GM10248 (cell line): Measurements from ENCODE around the gene PHTF1.

Source experiments
- CTCF ChIA-PET: fragments of 300-600 bp; sonication (Branson Sonifier 250); formaldehyde crosslinking; extraction: SDS; loops from one replicate; lab custom pipeline; 2021; ENCODE audit warnings: antibody characterized with exemption; lab: Yijun Ruan, JAX
- POLR2A ChIA-PET: fragments of 350-650 bp; sonication (Branson Sonifier 250); formaldehyde crosslinking; extraction: SDS; loops from one replicate; lab custom pipeline; 2020; ENCODE audit warnings: antibody characterized with exemption; lab: Yijun Ruan, JAX
- DNase-seq: peaks from one replicate; pipeline ENCODE4 v3.0.0; 2012; ENCODE audit errors: extremely low spot score
- TF ChIP-seq, protein P1 (sequence below): IDR thresholded peaks from 2 replicates; pipeline ENCODE4 v1.5.1; 2012; ENCODE audit warnings: mild to moderate bottlenecking, low read depth; ENCODE audit errors: extremely low read depth, missing control alignments, control extremely low read depth

PHTF1 gene

DNA sequence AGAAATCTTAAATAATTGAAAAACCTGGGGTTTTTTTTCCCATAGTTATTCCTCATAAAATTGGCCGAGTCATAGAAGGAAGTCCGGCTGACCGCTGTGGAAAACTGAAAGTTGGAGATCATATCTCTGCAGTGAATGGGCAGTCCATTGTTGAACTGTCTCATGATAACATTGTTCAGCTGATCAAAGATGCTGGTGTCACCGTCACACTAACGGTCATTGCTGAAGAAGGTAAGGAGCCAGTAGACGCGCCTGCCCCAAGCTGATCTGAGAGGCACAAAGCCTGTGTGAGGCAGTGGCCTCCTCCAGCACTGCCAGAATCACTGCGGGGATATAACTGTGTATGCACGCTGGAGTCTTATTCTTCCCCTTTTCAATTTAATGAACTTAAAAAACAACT is 100.3 kb downstream of the PHTF1 start:
- no peak for DNase-seq
- TF ChIP-seq, protein P1, sequence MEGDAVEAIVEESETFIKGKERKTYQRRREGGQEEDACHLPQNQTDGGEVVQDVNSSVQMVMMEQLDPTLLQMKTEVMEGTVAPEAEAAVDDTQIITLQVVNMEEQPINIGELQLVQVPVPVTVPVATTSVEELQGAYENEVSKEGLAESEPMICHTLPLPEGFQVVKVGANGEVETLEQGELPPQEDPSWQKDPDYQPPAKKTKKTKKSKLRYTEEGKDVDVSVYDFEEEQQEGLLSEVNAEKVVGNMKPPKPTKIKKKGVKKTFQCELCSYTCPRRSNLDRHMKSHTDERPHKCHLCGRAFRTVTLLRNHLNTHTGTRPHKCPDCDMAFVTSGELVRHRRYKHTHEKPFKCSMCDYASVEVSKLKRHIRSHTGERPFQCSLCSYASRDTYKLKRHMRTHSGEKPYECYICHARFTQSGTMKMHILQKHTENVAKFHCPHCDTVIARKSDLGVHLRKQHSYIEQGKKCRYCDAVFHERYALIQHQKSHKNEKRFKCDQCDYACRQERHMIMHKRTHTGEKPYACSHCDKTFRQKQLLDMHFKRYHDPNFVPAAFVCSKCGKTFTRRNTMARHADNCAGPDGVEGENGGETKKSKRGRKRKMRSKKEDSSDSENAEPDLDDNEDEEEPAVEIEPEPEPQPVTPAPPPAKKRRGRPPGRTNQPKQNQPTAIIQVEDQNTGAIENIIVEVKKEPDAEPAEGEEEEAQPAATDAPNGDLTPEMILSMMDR, result no peak
- ChIA-PET POLR2A (no interaction called here), CTCF (interaction anchor here (1.1 kb wide), 1 partner anchor 518 kb away, joined by 4 read pairs; no protein-coding TSS in a partner anchor)

DNA sequence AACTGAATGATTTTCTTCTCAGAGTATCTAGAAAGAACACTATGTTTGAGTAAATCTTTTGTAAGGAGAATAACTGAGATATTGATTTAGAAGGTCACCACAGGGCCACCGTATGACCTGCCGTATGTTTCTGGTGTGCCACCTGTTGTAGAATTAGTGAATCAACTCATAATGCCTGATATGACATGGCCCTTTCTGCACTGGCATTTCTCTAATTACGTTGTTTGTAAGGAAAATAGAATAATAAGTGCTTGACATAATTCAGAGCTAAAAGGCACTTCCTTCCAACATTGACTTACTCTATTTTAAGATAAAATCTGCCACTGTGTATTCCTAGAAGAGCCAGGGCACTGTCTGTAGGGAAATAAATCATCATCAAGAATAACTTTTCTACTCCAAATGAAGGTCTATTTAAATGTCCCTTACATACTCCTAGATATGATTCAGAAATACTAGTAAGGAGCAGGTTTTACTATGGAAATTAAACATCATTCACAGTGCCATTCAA is 101.7 kb downstream of the PHTF1 start:
- CTCF ChIA-PET, result no interaction called here
- TF ChIP-seq, protein P1, result no peak
- POLR2A ChIA-PET, result no interaction called here
- no peak for DNase-seq

DNA sequence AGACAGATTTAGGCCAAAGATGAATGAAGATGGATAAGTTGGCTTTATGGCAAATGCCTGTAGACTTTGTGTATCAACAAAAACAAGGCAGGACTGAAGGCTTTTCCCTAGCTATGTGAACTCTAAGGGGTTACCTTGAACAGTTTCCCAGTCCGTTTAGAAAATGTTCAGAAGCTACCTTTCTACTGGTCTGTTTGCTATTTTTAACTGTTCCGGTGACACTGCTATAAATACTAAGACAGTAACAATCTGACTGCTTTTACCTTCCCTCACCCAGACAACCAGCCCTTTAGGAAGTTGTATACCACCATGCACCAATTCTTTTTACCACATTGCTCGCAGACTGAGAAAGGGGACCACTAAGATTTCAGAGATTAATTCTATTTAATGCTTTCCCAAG is 102.2 kb downstream of the PHTF1 start:
- TF ChIP-seq, protein P1, result no peak
- ChIA-PET POLR2A (no interaction called here), CTCF (no interaction called here)
- no peak for DNase-seq

DNA sequence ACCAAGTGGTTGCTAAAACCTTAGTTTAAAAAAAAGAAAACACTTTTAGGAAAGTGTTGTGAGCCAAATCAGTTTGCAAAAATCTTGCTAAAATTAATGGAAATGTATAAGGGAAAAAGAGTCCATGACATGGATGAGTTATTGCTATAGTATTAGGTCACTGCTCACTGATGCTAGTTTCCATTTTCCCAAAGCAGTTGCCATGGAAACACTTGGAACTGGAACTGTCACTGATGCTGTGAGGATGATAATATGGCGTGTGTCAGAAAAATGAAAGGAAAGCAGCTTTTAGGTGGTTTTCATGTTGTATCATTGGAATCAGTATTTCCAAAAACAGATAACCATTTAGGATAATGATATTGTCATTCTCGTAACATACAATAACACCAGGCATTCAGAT is 104.4 kb downstream of the PHTF1 start:
- no peak for DNase-seq
- ChIA-PET POLR2A (no interaction called here), CTCF (interaction anchor here (1.1 to 1.8 kb wide), 3 partner anchors 10 to 16 kb away, joined by 3 to 5 read pairs (median 5); no protein-coding TSS in a partner anchor)
- TF ChIP-seq, protein P1, result no peak

DNA sequence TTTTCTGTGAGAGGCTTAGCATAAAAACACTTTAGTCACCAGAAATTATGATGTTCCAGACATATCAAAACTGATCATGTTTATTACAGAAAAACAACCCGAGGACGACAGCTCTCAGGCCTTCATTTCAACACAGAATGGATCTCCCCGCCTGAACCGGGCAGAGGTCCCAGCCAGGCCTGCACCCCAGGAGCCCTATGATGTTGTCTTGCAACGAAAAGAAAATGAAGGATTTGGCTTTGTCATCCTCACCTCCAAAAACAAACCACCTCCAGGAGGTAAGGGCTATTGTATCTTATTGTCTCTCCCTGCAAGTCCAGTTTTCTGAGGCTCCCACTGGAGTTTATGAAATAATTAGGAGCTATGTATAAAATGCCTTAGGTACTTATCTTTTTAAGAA is 105.5 kb downstream of the PHTF1 start:
- ChIA-PET CTCF (interaction anchor here (1.4 to 1.8 kb wide), 2 partner anchors 9 to 11 kb away, joined by 3 to 5 read pairs; no protein-coding TSS in a partner anchor), POLR2A (no interaction called here)
- TF ChIP-seq, protein P1, result no peak
- DNase-seq, result no peak

DNA sequence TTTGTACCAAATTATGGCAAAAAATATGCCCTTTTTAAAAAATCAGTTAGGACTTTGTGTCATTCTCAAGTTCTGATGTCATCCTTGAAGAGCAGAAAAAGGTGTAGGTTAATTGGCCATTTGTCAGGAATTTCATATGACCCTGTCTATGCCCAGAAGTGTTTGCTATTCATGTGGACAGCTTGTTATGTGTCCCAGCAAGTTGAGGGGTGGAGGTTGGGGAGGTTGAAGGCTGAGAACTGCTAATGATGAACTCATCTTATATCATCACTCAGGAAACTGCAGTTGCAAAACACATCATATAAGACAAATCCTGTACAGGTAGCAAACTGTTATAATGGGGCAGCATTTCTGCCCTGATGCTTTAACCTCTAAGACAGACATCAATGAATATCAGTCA is 106.5 kb downstream of the PHTF1 start:
- TF ChIP-seq, protein P1, result no peak
- ChIA-PET POLR2A (no interaction called here), CTCF (interaction anchor here (1.4 kb wide), 1 partner anchor 10 kb away, joined by 3 read pairs; no protein-coding TSS in a partner anchor)
- DNase-seq, result no peak
